K562 (cell line): Measurements from ENCODE around the gene LGI4. TPM values are rescaled to one million over a fixed set of nuclear protein-coding genes. Genes with fewer than 3 reads are reported as not detected.
A peak's percentile ranks its signal among the peaks of the same experiment; 100 is the strongest.

Experiments
- BCLAF1 ChIP-seq, 2 experiments: fragments of 450-650 bp in 1 of 2; IDR thresholded peaks; 2 replicates each; pipeline ENCODE4 v1.6.1; 2011 to 2017; ENCODE audit warnings: low read depth in 2 of 2, antibody characterized with exemption in 1 of 2, borderline replicate concordance in 1 of 2, low read length in 1 of 2, mild to moderate bottlenecking in 1 of 2, mixed read lengths in 1 of 2; ENCODE audit not compliant: control insufficient read depth in 1 of 2
- CEBPG ChIP-seq, 3 experiments: fragments of 200-800 bp in 1 of 3; sonication (Bioruptor generic) in 1 of 3; sonication (generic) in 1 of 3; formaldehyde crosslinking in 1 of 3; IDR thresholded peaks in 2 of 3; conservative IDR thresholded peaks in 1 of 3; 2 replicates each; pipeline versions ENCODE4 v1.6.1 to v1.8.0; 2016 to 2022; ENCODE audit warnings: missing compliant biosample characterization in 2 of 3, missing genetic modification characterization in 2 of 3, mild to moderate bottlenecking in 1 of 3, missing genetic modification reagents in 1 of 3
- ILF3 ChIP-seq: fragments of 450-650 bp; IDR thresholded peaks from 2 replicates; pipeline ENCODE4 v1.6.1; 2018; ENCODE audit warnings: antibody characterized with exemption, mild to moderate bottlenecking, moderate library complexity, borderline replicate concordance
- KDM4B ChIP-seq, 2 experiments: fragments of 450-650 bp in 1 of 2; sonication (generic) in 1 of 2; IDR thresholded peaks; 2 replicates each; pipeline ENCODE4 v1.6.1; 2016 to 2017; ENCODE audit warnings: borderline replicate concordance in 2 of 2, antibody characterized with exemption in 1 of 2, low read depth in 1 of 2, mild to moderate bottlenecking in 1 of 2
- LEF1 ChIP-seq: fragments of 450-650 bp; IDR thresholded peaks from 2 replicates; pipeline ENCODE4 v1.6.1; 2016; ENCODE audit warnings: mild to moderate bottlenecking
- MAFF ChIP-seq: IDR thresholded peaks from 2 replicates; pipeline ENCODE4 v1.6.1; 2012; ENCODE audit warnings: low read length, improper control_type of control experiment
- PML ChIP-seq: IDR thresholded peaks from 2 replicates; pipeline ENCODE4 v1.6.1; 2012; ENCODE audit warnings: low read length, inconsistent platforms
- SMARCA4 ChIP-seq: fragments of 450-650 bp; IDR thresholded peaks from 2 replicates; pipeline ENCODE4 v1.6.1; 2016
- ZNF253 ChIP-seq: fragments of 250-450 bp; sonication (Bioruptor Pico); conservative IDR thresholded peaks from 2 replicates; pipeline ENCODE4 v1.6.1; 2021; ENCODE audit warnings: mild to moderate bottlenecking
- polyA plus RNA-seq, 8 experiments: library from polyadenylated mRNA; depleted of rRNA in 4 of 8; stranded (reverse) in 5 of 8; unstranded in 3 of 8; fragments of >200 nt; fragmentation: Nextera tagmentation in 2 of 8; fragmentation: Illumina TruSeq in 1 of 8; extraction: Ambion mirVana in 2 of 8; extraction: Trizol in 1 of 8; gene quantifications; 2 replicates each; pipeline versions ENCODE4 v1.2.1 to v1.2.3, GENCODE V29; 2011 to 2014; ENCODE audit warnings: inconsistent platforms in 1 of 8, missing spikeins in 1 of 8
- total RNA-seq, 7 experiments: library from RNA; depleted of rRNA in 6 of 7; stranded (reverse); fragments of >200 nt in 6 of 7; fragmentation: Illumina TruSeq in 2 of 7; extraction: Trizol in 2 of 7; gene quantifications; 2 replicates each; pipeline versions ENCODE4 v1.2.1 to v1.2.3, GENCODE V29; 2011 to 2021; ENCODE audit warnings: low replicate concordance in 1 of 7
- TF ChIP-seq, protein P1 (sequence below): fragments of 450-650 bp; formaldehyde crosslinking; conservative IDR thresholded peaks from 2 replicates; pipeline ENCODE4 v1.4.0; 2022; ENCODE audit warnings: mild to moderate bottlenecking, missing genetic modification characterization
- TF ChIP-seq, protein P2 (sequence below), 2 experiments: fragments of 450-650 bp in 1 of 2; sonication (generic) in 1 of 2; formaldehyde crosslinking in 1 of 2; IDR thresholded peaks; 2 replicates each; pipeline versions ENCODE4 v1.7.1 to v1.9.0; 2016 to 2022; ENCODE audit warnings: inconsistent platforms in 1 of 2, mild to moderate bottlenecking in 1 of 2, missing genetic modification reagents in 1 of 2

Gene LGI4
- total and polyA plus RNA-seq, 9 of the 15 experiments (the other 6 are each of a cell fraction or from before 2014, with no cell fraction given), result 0.14 to 0.30 (median 0.24) TPM; not detected in 4

- TF ChIP-seq KDM4B (IDR thresholded peaks at IDR 0.05; ENCODE audit: borderline replicate concordance in 2 of 2, low read depth in 1 of 2) (0 out of 4 replicates have a peak, but pooled peaks of 1 of the 2 experiments have one; percentile 41), LEF1 (peak; percentile 70; the same call in 1 of the 2 replicates), ZNF253 (CRISPR knock-in tag) (no peak), BCLAF1 (IDR thresholded peaks at IDR 0.05; ENCODE audit: borderline replicate concordance in 1 of 2, control insufficient read depth in 1 of 2, low read depth in 2 of 2, low read length in 1 of 2) (no peak), MAFF (no peak), PML (no peak; the same call in 1 of the 2 replicates), ILF3 (no peak), SMARCA4 (peak; percentile 62), CEBPG (CRISPR knock-in tag; IDR thresholded peaks at IDR 0.05) (peak; percentile 89), CEBPG (tag; conservative IDR thresholded peaks at IDR 0.05 in 1 of 2, IDR thresholded peaks at IDR 0.05 in 1 of 2) (peak; percentile 70 to 74)
- TF ChIP-seq, protein P1, sequence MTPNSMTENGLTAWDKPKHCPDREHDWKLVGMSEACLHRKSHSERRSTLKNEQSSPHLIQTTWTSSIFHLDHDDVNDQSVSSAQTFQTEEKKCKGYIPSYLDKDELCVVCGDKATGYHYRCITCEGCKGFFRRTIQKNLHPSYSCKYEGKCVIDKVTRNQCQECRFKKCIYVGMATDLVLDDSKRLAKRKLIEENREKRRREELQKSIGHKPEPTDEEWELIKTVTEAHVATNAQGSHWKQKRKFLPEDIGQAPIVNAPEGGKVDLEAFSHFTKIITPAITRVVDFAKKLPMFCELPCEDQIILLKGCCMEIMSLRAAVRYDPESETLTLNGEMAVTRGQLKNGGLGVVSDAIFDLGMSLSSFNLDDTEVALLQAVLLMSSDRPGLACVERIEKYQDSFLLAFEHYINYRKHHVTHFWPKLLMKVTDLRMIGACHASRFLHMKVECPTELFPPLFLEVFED, result peak; percentile 84; the same call in 1 of the 2 replicates
- TF ChIP-seq, protein P2, sequence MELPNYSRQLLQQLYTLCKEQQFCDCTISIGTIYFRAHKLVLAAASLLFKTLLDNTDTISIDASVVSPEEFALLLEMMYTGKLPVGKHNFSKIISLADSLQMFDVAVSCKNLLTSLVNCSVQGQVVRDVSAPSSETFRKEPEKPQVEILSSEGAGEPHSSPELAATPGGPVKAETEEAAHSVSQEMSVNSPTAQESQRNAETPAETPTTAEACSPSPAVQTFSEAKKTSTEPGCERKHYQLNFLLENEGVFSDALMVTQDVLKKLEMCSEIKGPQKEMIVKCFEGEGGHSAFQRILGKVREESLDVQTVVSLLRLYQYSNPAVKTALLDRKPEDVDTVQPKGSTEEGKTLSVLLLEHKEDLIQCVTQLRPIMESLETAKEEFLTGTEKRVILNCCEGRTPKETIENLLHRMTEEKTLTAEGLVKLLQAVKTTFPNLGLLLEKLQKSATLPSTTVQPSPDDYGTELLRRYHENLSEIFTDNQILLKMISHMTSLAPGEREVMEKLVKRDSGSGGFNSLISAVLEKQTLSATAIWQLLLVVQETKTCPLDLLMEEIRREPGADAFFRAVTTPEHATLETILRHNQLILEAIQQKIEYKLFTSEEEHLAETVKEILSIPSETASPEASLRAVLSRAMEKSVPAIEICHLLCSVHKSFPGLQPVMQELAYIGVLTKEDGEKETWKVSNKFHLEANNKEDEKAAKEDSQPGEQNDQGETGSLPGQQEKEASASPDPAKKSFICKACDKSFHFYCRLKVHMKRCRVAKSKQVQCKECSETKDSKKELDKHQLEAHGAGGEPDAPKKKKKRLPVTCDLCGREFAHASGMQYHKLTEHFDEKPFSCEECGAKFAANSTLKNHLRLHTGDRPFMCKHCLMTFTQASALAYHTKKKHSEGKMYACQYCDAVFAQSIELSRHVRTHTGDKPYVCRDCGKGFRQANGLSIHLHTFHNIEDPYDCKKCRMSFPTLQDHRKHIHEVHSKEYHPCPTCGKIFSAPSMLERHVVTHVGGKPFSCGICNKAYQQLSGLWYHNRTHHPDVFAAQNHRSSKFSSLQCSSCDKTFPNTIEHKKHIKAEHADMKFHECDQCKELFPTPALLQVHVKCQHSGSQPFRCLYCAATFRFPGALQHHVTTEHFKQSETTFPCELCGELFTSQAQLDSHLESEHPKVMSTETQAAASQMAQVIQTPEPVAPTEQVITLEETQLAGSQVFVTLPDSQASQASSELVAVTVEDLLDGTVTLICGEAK (IDR thresholded peaks at IDR 0.05), result no peak; the same call in 1 of the 2 replicates
- TF ChIP-seq, protein P2 (CRISPR knock-in tag; IDR thresholded peaks at IDR 0.05), result no peak
Measured at GRCh38 chr19:35154525-35155406, 19.9 kb upstream of the LGI4 start, which contains the start of gene FXYD5 (continued).
